ENCODE measurements around the gene DCPS. TPM values are rescaled to one million over a fixed set of nuclear protein-coding genes. Genes with fewer than 3 reads are reported as not detected.
"Not testable (repeated sequence)": the region's sequence is repeated elsewhere in the genome, so short reads cannot be mapped to it uniquely, and the experiment has no call there.

The DCPS gene
- total RNA-seq, 1 experiment from 2014 or later, result 33.2 TPM

GRCh38 chr11:126308271-126308671 is 4.4 kb downstream of the DCPS start:
- no peak overlapping the region for H3K4me3 Mint-ChIP-seq (ENCODE audit: low read depth, unreplicated experiment)
- DNase-seq, result no peak

GRCh38 chr11:126308771-126309170 is 4.9 kb downstream of the DCPS start:
- Mint-ChIP-seq H3K36me3 (ENCODE audit: insufficient read depth, unreplicated experiment) (peaks cover 16% of the 10 kb centered on the region), H3K4me1 (ENCODE audit: low read depth, unreplicated experiment) (peaks cover 19% of the 10 kb centered on the region)
- BruUV-seq (replicated peaks); H3K27ac Mint-ChIP-seq (ENCODE audit: unreplicated experiment); DNase-seq; H3K9me3 Mint-ChIP-seq (ENCODE audit: low read depth, unreplicated experiment); CTCF ChIA-PET; H3K4me3 Mint-ChIP-seq (ENCODE audit: low read depth, unreplicated experiment); H3K27me3 Mint-ChIP-seq (ENCODE audit: unreplicated experiment): not testable (repeated sequence)
- intact Hi-C loops (cut with micrococcal nuclease; ENCODE audit: unreplicated experiment), result loop anchor here (10.0 kb wide), 1 partner anchor 296 kb away; no protein-coding TSS in a partner anchor

More at GRCh38 chr11:126308271-126308671, 4.4 kb downstream of the DCPS start:
- H3K27me3 Mint-ChIP-seq (ENCODE audit: unreplicated experiment), result no peaks in the 10 kb centered on the region
- TF ChIP-seq CTCF (IDR thresholded peaks at IDR 0.05; ENCODE audit: unreplicated experiment), result no peak
- H3K9me3 Mint-ChIP-seq (ENCODE audit: low read depth, unreplicated experiment), result no peaks in the 10 kb centered on the region
- BruUV-seq (replicated peaks), result no TSS peak
- intact Hi-C loops (cut with micrococcal nuclease; ENCODE audit: unreplicated experiment), result loop anchor here (10.0 kb wide), 1 partner anchor 297 kb away; no protein-coding TSS in a partner anchor
- H3K4me1 Mint-ChIP-seq (ENCODE audit: low read depth, unreplicated experiment), result peaks cover 16% of the 10 kb centered on the region
- H3K27ac Mint-ChIP-seq (ENCODE audit: unreplicated experiment), result no peak overlapping the region
- peaks cover 19% of the 10 kb centered on the region for H3K36me3 Mint-ChIP-seq (ENCODE audit: insufficient read depth, unreplicated experiment)
- CTCF ChIA-PET, result interaction anchor here (1.3 kb wide), 1 partner anchor 172 kb away, joined by 11 read pairs; no protein-coding TSS in a partner anchor

GRCh38 chr11:126310200-126310991 is 6.5 kb downstream of the DCPS start:
- CTCF ChIA-PET, result interaction anchor here (0.6 to 1.5 kb wide), 10 partner anchors 9 to 297 kb away, joined by 3 to 35 read pairs (median 4); partner anchors contain the start of gene ST3GAL4
- H3K36me3 Mint-ChIP-seq (ENCODE audit: insufficient read depth, unreplicated experiment), result peaks cover 5% of the 10 kb centered on the region
- BruUV-seq (replicated peaks), result no TSS peak
- peak; percentile 76 for DNase-seq
- no peak overlapping the region for H3K27ac Mint-ChIP-seq (ENCODE audit: unreplicated experiment)
- peak; percentile 65 for TF ChIP-seq CTCF (IDR thresholded peaks at IDR 0.05; ENCODE audit: unreplicated experiment)
- no peaks in the 10 kb centered on the region for H3K27me3 Mint-ChIP-seq (ENCODE audit: unreplicated experiment)
- H3K4me3 Mint-ChIP-seq (ENCODE audit: low read depth, unreplicated experiment), result no peak overlapping the region
- intact Hi-C loops (cut with micrococcal nuclease; ENCODE audit: unreplicated experiment), result loop anchor here (1.0 to 5.0 kb wide), 3 partner anchors 47 to 170 kb away; partner anchors contain the start of gene ST3GAL4
- H3K9me3 Mint-ChIP-seq (ENCODE audit: low read depth, unreplicated experiment), result no peaks in the 10 kb centered on the region
- peaks cover 11% of the 10 kb centered on the region for H3K4me1 Mint-ChIP-seq (ENCODE audit: low read depth, unreplicated experiment)

GRCh38 chr11:126310992-126311310 is 7.1 kb downstream of the DCPS start:
- Mint-ChIP-seq H3K4me3 (ENCODE audit: low read depth, unreplicated experiment) (no peak overlapping the region), H3K9me3 (ENCODE audit: low read depth, unreplicated experiment) (no peaks in the 10 kb centered on the region), H3K36me3 (ENCODE audit: insufficient read depth, unreplicated experiment) (peaks cover 5% of the 10 kb centered on the region), H3K27me3 (ENCODE audit: unreplicated experiment) (no peaks in the 10 kb centered on the region), H3K4me1 (ENCODE audit: low read depth, unreplicated experiment) (peaks cover 11% of the 10 kb centered on the region), H3K27ac (ENCODE audit: unreplicated experiment) (no peak overlapping the region)
- no peak for TF ChIP-seq CTCF (IDR thresholded peaks at IDR 0.05; ENCODE audit: unreplicated experiment)
- CTCF ChIA-PET, result interaction anchor here (1.0 to 1.5 kb wide), 8 partner anchors 17 to 296 kb away, joined by 3 to 35 read pairs (median 4); partner anchors contain the start of gene ST3GAL4
- DNase-seq, result no peak
- BruUV-seq (replicated peaks), result no TSS peak
- intact Hi-C loops (cut with micrococcal nuclease; ENCODE audit: unreplicated experiment), result loop anchor here (1.0 to 5.0 kb wide), 3 partner anchors 46 to 169 kb away; partner anchors contain the start of gene ST3GAL4

Data from Calu3 (cell line).